HG03378 (cell line): ENCODE data around the gene PTPN22.

Experiments
- ATAC-seq: cut with Tn5 transposase; IDR thresholded peaks from one replicate; pipeline ENCODE4 v1.9.1; 2021; ENCODE audit warnings: mild to moderate bottlenecking, moderate library complexity; ENCODE audit not compliant: unreplicated experiment

PTPN22 gene

GRCh38 chr1:113887402-113888175 lies 16.1 kb upstream of the PTPN22 start, which contains the start of gene BCL2L15:
BCL2L15 (minus strand) TSS chr1:113887581; CDS start chr1:113887375, 206 bp downstream.
- ATAC-seq, result no peak

GRCh38 chr1:113886417-113887401 lies 15.2 kb upstream of the PTPN22 start:
- ATAC-seq, result no peak

- no peak for ATAC-seq
Observed at GRCh38 chr1:113881661-113882060, 10.1 kb upstream of the PTPN22 start.

GRCh38 chr1:113879739-113880038 lies 8.2 kb upstream of the PTPN22 start:
- no peak for ATAC-seq

- no peak for ATAC-seq
Observed at GRCh38 chr1:113876176-113876575, 4.7 kb upstream of the PTPN22 start.

- peak; percentile 39 for ATAC-seq
Observed at GRCh38 chr1:113875714-113876113, 4.2 kb upstream of the PTPN22 start.

- ATAC-seq, result no peak
Observed at GRCh38 chr1:113874012-113874879, 2.7 kb upstream of the PTPN22 start.

- no peak for ATAC-seq
Observed at GRCh38 chr1:113872219-113872935, 865 bp upstream of the PTPN22 start.

- ATAC-seq, result no peak
Observed at GRCh38 chr1:113870778-113871177, 734 bp downstream of the PTPN22 start.

- no peak for ATAC-seq
Observed at GRCh38 chr1:113868387-113869083, 3.0 kb downstream of the PTPN22 start.

GRCh38 chr1:113861641-113862040 lies 9.9 kb downstream of the PTPN22 start:
- no peak for ATAC-seq

GRCh38 chr1:113860891-113861290 lies 10.6 kb downstream of the PTPN22 start:
- no peak for ATAC-seq

GRCh38 chr1:113859478-113860175 lies 11.9 kb downstream of the PTPN22 start:
- peak; percentile 91 for ATAC-seq

- ATAC-seq, result no peak
Observed at GRCh38 chr1:113858982-113859381, 12.5 kb downstream of the PTPN22 start.

- ATAC-seq, result no peak
Observed at GRCh38 chr1:113858418-113858817, 13.1 kb downstream of the PTPN22 start.

GRCh38 chr1:113857776-113858175 lies 13.7 kb downstream of the PTPN22 start:
- ATAC-seq, result no peak

- ATAC-seq, result no peak
Observed at GRCh38 chr1:113856401-113856790, 15.1 kb downstream of the PTPN22 start.

- ATAC-seq, result no peak
Observed at GRCh38 chr1:113855630-113856400, 15.7 kb downstream of the PTPN22 start.
